Fibroblast of skin of left quadriceps (primary cell): ENCODE measurements around the gene DAAM1.
A peak's percentile ranks its signal among the peaks of the same experiment; 100 is the strongest.

Source experiments
- DNase-seq, 2 experiments: peaks; one replicate each; pipeline ENCODE4 v3.0.0-alpha.2; 2013; ENCODE audit warnings: low read depth in 2 of 2

The DAAM1 gene

GRCh38 chr14:59188461-59189090 lies at the start of gene DAAM1:
Gene DAAM1, plus strand, starts transcription at chr14:59188667. Its CDS starts 74,811 bp downstream, at chr14:59263478.
- DNase-seq = peak; percentile 95 to 97

GRCh38 chr14:59139324-59139723 lies 49.1 kb upstream of the DAAM1 start:
- no peak for DNase-seq

GRCh38 chr14:59140106-59140843 lies 48.2 kb upstream of the DAAM1 start:
- no peak for DNase-seq

GRCh38 chr14:59146484-59146883 lies 42.0 kb upstream of the DAAM1 start:
- no peak for DNase-seq

DNA sequence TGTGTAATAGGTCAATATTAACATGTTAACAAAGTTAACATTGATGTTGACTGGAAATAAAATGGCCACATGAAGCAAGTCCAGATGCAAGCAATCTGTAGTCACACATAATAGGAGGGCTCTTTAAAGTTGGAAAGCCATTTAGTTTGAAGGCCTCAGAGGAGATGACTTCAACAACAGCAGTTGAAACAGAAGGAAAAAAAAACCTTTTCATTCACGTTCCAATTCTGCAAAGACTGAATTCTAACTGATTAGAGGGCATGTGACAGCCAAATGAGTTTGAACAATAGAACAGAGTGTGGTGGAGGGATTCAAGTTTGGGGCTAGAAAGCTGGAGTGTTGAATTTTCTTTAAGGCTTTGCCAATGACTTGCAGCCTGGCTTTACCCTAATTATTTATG lies 41.5 kb upstream of the DAAM1 start:
- DNase-seq = no peak

GRCh38 chr14:59148334-59148900 lies 40.0 kb upstream of the DAAM1 start:
- no peak for DNase-seq

DNA sequence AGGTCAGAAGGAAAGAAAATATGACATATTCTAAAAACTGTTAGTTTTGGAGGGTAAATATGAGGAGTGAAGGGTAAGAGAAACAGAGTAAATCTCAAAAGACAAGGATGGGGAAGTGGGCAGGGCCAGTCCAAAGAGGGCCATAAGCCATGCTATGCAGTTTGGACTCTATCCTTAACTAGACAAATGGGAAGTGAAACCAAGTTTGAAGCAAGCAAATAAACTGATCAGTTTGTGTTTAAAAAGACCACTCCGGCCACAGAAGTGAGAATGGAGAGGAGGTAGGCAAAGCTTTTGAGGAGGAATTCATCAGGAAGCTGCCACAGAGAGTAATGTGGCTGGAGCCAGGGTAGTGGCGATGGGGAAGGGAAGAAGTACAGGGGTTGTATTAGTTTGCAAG lies 37.5 kb upstream of the DAAM1 start:
- no peak for DNase-seq

DNA sequence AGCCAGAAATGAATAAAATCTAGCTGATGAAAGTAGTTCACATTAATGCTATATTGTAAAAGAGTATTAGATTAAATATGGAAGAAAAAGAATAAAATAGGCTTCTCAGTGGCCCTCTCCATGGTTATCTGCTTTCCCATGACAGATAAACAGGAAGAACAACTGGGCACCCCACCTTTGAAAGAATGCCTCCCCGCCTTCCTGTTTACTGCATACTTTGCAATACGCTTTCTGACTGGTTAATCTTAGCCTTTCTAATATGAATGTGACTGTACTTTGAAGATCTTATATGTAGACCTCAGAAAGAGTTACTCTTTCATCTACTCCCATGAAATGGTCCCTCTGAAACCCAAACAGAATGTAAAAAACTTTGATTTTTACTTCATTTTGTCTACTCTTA lies 34.1 kb upstream of the DAAM1 start:
- DNase-seq = no peak

DNA sequence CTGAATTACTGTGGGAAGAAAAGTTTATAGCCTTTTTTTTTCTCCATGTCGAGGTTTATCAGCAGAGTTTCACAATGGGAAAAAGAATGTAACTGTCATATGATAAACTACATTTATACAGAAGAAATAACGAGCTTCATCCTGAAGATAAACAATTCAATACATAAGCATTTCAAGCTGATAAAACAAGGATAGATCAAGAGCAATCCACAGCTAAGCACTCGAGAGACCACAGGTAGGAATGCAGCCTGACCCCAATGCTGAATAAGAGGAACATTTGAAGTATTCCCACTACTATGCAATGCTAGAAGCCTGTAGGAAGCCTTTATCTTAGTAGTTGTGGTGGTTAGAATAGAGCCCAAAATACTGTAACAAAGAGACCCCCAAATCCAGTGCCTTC lies 32.6 kb upstream of the DAAM1 start:
- DNase-seq = no peak

DNA sequence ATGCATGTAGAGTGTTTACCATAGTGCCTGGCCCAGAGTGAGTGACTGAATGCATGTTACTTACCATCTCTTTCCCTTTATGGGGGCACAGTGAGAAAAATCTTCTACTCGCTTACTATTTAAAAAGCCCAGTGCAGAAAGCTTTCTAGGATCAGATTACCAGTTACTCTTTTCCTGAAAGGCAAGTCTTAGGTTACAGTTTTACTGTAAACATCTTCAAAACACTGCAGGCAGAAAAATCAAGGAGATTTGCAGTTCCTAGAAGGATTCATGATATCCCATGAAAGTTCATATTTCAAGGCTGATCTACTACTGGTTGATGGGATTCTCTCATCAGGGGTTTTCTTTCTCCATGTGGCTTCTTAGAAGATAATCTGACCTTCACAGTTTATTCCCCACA lies 29.3 kb upstream of the DAAM1 start:
- no peak for DNase-seq

DNA sequence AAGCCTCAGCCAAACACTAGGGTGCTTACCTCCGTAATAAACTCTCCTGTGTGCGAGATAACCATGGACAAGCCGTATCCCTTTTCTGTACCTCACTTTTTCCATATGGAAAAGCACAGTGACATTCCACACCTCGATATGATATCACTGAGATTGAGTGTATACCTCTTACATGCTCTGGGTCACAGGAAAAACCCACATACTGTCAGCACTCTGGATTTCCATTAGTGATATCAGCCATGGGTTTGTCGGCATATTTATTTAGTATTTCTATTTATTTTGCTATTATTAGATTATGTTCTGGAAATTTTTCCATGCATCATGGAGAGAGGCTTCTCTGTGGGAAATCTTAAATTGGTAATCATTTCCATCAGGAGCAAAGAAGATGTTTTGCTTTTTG lies 28.0 kb upstream of the DAAM1 start:
- DNase-seq = no peak

GRCh38 chr14:59161561-59162175 lies 26.8 kb upstream of the DAAM1 start:
- DNase-seq = peak; percentile 55 to 58

GRCh38 chr14:59166258-59166657 lies 22.2 kb upstream of the DAAM1 start:
- no peak for DNase-seq

GRCh38 chr14:59175404-59175803 lies 13.1 kb upstream of the DAAM1 start:
- no peak for DNase-seq

- no peak for DNase-seq
These were observed 11.7 kb upstream of the DAAM1 start for GRCh38 chr14:59176765-59177164.

- no peak for DNase-seq
These were observed 11.2 kb upstream of the DAAM1 start for GRCh38 chr14:59177262-59177661.

DNA sequence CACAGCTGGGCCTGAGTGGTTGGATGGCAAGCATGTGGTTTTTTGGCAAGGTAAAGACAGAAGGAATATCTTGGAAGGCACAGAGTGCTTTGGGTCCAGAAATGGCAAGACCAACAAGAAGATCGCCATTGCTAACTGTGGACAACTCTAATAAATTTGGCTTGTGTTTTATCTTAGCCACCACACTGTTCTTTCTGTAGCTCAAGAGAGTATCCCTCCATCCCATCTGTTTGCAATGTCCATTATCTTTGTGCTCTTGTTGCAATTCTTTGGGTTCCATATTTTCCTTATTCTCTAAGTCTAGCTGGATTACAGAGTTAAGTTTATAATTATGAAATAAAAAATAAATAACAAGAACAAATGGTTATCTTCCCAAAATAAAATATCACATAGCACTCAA lies 6.7 kb upstream of the DAAM1 start:
- no peak for DNase-seq

DNA sequence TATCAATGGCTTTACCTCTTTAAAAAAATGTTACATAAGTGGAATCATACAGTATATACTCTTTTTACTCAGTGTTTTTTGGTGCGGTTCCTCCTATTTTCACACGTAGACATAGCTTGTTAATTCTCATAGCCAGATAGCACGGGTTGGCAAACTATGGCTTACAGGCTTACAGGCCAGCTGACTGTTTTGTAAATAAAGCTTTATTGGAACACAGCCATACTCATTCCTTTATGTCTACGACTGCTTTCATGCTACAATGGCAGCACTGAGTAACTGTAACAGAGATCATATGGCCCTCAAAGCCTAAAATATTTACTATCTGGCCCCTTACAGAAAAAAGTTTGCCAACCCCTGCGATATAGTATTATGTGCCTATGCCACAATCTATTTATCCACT lies 5.8 kb upstream of the DAAM1 start:
- DNase-seq = no peak

DNA sequence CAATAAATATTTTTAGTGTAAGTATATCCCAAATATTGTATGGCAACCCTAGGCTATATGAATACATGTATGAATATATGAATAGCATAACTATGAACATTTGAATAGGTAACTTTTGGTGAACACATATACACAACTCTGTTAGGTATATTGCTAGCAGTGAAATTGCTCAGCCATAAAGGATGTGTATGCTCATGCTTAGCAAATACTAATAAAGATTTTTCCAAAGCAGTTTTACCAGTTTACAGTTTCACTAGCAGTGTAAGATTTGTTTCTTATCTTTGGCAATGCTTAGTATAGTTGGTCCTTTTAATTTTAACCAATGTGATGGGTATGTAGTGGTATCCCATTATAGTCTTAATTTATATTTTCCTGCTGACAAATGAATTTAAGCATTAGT lies 5.3 kb upstream of the DAAM1 start:
- no peak for DNase-seq

GRCh38 chr14:59184396-59184795 lies 4.1 kb upstream of the DAAM1 start:
- DNase-seq = no peak

- no peak for DNase-seq
These were observed 2.8 kb upstream of the DAAM1 start for GRCh38 chr14:59185676-59186075.

- no peak for DNase-seq
These were observed 2.2 kb upstream of the DAAM1 start for GRCh38 chr14:59186306-59186705.

DNA sequence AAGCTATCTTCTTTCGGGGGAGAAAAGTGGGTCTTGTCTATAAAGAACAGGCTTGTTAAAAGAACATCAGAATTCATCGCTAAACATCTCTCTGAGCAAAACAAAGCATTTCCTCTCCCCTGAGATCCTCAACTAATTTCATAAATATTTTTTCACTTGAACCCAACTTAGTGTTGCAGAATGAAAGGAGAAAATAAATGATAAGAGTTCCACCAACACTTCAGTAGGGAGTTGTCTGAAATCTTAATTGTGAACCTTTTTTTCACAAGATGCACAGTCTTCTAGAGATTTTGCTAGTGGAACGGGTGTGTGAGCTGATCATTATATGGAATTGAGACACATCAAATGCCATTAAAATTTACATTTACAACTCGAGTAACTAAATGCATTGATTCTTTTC lies 1.3 kb upstream of the DAAM1 start:
- DNase-seq = no peak
